ENCODE measurements around the gene DSG4.

Gene DSG4

DNA sequence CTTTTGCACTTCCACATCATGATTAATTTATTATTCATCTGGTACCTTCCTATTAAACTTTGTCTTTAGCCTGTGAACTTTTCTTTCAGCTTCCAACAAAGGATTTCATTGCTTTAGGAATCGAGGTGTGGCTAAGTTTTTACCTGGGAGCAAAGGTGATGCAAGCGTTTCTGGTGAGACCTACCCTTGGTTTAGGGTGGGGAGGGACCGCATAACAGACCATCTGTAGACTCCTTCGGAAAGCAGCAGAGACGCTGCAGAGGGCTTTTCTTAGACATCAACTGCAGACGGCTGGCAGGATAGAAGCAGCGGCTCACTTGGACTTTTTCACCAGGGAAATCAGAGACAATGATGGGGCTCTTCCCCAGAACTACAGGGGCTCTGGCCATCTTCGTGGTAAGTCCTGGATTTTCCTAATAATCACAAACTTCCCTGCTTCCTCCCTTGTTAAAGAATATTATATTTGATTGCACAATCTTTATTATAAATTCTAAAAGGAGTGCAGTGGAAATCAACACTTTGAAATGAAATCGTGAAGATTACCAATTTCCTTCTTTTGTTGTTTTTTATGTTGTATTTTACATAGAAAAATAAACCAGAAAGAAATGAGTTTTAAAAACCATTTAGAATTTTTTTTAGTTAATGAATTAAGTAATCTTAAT, 71.1 kb downstream of the DSG4 start, which contains the start of gene DSG3:
TSS of gene DSG3 (plus strand) at position 212 of the 662 bp plus-strand sequence. CDS start at position 349, 137 bp downstream.
- Mint-ChIP-seq H3K9me3 (no peaks in the 10 kb centered on the region), H3K4me3 (no peak within 1 kb of the TSS), H3K27ac (no peak within 1 kb of the TSS), H3K27me3 (no peaks in the 10 kb centered on the region), H3K4me1 (ENCODE audit: low read depth) (peaks cover 3% of the 10 kb centered on the region), H3K36me3 (ENCODE audit: low read depth) (no peaks in the 10 kb centered on the region)
- intact Hi-C loops (cut with micrococcal nuclease), result no loop called here

DNA sequence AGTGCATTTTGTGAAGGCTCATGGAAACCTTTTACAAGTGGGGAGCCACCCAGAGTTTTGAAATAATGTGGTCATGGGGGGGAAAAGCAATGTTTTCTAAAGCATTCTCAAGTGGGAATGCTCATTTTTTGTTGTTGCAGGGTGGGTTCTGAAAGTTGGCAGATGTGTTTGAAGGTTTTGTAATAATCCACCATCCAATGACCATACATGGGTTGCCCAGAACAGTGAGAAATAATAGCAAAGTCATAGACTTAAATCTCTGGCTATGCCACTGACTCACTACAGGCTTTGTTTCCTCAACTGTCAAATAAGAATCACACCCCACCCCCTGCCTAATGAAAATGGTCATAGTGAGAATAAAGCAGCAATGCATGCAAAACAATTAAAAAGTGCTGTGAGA, 73.8 kb downstream of the DSG4 start:
- Mint-ChIP-seq H3K4me3 (no peak overlapping the region), H3K27me3 (no peaks in the 10 kb centered on the region)
- intact Hi-C loops (cut with micrococcal nuclease), result no loop called here

DNA sequence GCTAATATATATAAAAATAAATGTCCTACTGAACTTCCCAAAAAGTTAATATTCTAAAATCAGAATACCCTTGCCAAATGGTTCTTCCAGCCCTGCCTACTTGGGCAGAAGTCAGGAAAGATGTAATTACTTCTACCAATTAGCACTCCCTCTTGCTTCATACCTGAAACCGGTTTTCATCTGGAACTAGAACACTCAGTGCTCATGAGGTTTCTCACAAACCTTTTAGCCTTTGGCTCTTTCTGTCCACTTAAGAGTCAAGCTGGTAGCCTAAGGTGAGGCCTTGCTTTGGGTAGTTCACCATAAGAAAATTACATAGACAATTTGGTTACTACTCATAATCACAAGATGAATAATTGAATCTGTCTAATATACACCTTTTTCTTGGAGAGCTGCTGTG, 75.0 kb downstream of the DSG4 start:
- no peaks in the 10 kb centered on the region for H3K4me1 Mint-ChIP-seq (ENCODE audit: low read depth)
- intact Hi-C loops (cut with micrococcal nuclease), result no loop called here
- no peaks in the 10 kb centered on the region for H3K9me3 Mint-ChIP-seq
- H3K36me3 Mint-ChIP-seq (ENCODE audit: low read depth), result no peaks in the 10 kb centered on the region
- H3K4me3 Mint-ChIP-seq, result no peak overlapping the region
- no peaks in the 10 kb centered on the region for H3K27me3 Mint-ChIP-seq
- no peak overlapping the region for H3K27ac Mint-ChIP-seq

More for the DNA sequence above, 73.8 kb downstream of the DSG4 start:
- Mint-ChIP-seq H3K4me1 (ENCODE audit: low read depth) (no peaks in the 10 kb centered on the region), H3K27ac (no peak overlapping the region), H3K9me3 (no peaks in the 10 kb centered on the region), H3K36me3 (ENCODE audit: low read depth) (no peaks in the 10 kb centered on the region)

DNA sequence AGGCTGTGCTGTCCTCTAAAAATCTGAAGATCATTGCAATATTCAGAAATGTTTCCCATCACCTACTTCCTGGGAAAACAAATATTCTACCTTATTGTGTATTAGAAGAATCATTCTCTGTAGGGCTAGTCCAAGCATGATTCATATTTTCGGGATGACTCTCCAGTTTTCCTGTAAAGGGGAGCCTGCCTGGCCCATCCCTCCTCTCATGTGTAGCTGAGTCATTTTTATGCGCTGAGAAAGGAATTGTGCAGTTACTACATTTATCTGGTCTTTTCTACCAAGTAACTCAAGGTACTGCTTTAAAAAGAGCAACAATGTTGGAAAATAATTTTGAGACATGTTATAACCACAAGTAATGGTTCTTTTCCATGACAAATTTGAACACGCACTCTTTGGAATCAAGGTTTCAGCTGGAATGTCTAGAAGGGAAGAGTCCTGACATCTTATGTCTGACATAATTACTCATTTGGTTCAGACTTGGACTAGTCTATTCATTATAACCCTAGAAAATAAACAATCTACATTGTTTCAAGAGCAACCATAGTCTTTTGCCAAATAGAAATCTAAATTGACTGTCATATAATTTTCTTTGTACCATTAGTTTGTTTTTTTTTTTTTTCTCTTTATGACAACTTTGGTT, 77.6 kb downstream of the DSG4 start:
- Mint-ChIP-seq H3K27ac (no peak overlapping the region), H3K4me1 (ENCODE audit: low read depth) (no peaks in the 10 kb centered on the region), H3K9me3 (no peaks in the 10 kb centered on the region), H3K36me3 (ENCODE audit: low read depth) (no peaks in the 10 kb centered on the region), H3K4me3 (no peak overlapping the region), H3K27me3 (no peaks in the 10 kb centered on the region)
- intact Hi-C loops (cut with micrococcal nuclease), result no loop called here
